GM12878 (cell line): ENCODE measurements around the gene NPBWR2. TPM values are rescaled to one million over a fixed set of nuclear protein-coding genes. Genes with fewer than 3 reads are reported as not detected.

Source experiments
- ATAC-seq: fragments of 200-7000 bp; cut with Tn5 transposase; 3 replicates; pipeline ENCODE4 v1.9.1; 2020; ENCODE audit warnings: mild to moderate bottlenecking, moderate library complexity
- BruUV-seq: library from RNA; stranded (reverse); fragments of 400-500 nt; replicated peaks from 2 replicates; lab custom pipeline; 2021; lab: Mats Ljungman, UMichigan
- CTCF ChIA-PET: fragments of 300-600 bp; sonication (Branson Sonifier 250); formaldehyde crosslinking; extraction: SDS; loops from one replicate; lab custom pipeline; 2021; ENCODE audit warnings: inconsistent platforms; lab: Yijun Ruan, JAX
- POLR2A ChIA-PET: fragments of 350-600 bp; formaldehyde crosslinking; extraction: SDS; loops from one replicate; lab custom pipeline; 2021; ENCODE audit warnings: inconsistent platforms; lab: Charles Lee
- RAD21 ChIA-PET: fragments of 300-600 bp; sonication (Branson Sonifier 250); formaldehyde crosslinking; loops from one replicate; lab custom pipeline; 2023; ENCODE audit warnings: antibody characterized with exemption; ENCODE audit not compliant: unreplicated experiment; lab: Charles Lee
- SMC1A ChIA-PET: fragments of 300-600 bp; sonication (Branson Sonifier 250); formaldehyde crosslinking; loops from one replicate; lab custom pipeline; 2023; ENCODE audit not compliant: unreplicated experiment, uncharacterized antibody; lab: Charles Lee
- DNase-seq: peaks from one replicate; pipeline ENCODE4 v3.0.0-alpha.2; 2011; ENCODE audit warnings: low read depth, low spot score
- FAIRE-seq: peaks from 3 replicates; lab custom pipeline; 2011; peaks lifted over from hg19 to GRCh38; lab: Jason Lieb, UNC
- H2AFZ ChIP-seq: 2 replicates; pipeline ENCODE4 v1.6.0; 2011; ENCODE audit warnings: low read depth, low read length, control low read depth; ENCODE audit not compliant: control insufficient read depth
- H3K27ac ChIP-seq: 2 replicates; pipeline ENCODE4 v1.5.1; 2011; ENCODE audit warnings: control low read depth; ENCODE audit not compliant: control insufficient read depth, insufficient read depth
- H3K27me3 ChIP-seq, 2 experiments: replicated peaks in 1 of 2; 2 replicates each; pipeline versions ENCODE4 v1.6.0 to v1.6.1; 2011; ENCODE audit warnings: low read length in 1 of 2; ENCODE audit not compliant: control insufficient read depth in 2 of 2, insufficient read depth in 2 of 2
- H3K36me3 ChIP-seq, 2 experiments: 2 replicates each; pipeline ENCODE4 v1.5.1; 2011; ENCODE audit warnings: low read length in 1 of 2; ENCODE audit not compliant: control insufficient read depth in 2 of 2, insufficient read depth in 2 of 2
- H3K4me1 ChIP-seq: 2 replicates; pipeline ENCODE4 v1.6.1; 2011; ENCODE audit warnings: mild to moderate bottlenecking, low read length, moderate library complexity, mixed read lengths; ENCODE audit not compliant: control insufficient read depth, insufficient read depth
- H3K4me2 ChIP-seq: 2 replicates; pipeline ENCODE4 v1.6.0; 2011; ENCODE audit warnings: control low read depth; ENCODE audit not compliant: control insufficient read depth, insufficient read depth
- H3K4me3 ChIP-seq: fragments of 200-600 bp; sonication (generic); 2 replicates; pipeline ENCODE4 v1.5.1; 2016
- H3K79me2 ChIP-seq: 2 replicates; pipeline ENCODE4 v1.6.0; 2011; ENCODE audit warnings: low read length; ENCODE audit not compliant: control insufficient read depth, insufficient read depth
- H3K9ac ChIP-seq: 2 replicates; pipeline ENCODE4 v1.8.0; 2011; ENCODE audit warnings: low read length, control low read depth, mixed read lengths; ENCODE audit not compliant: control insufficient read depth, insufficient read depth
- H3K9me3 ChIP-seq: replicated peaks from 3 replicates; pipeline ENCODE4 v1.5.1; 2011; ENCODE audit warnings: mild to moderate bottlenecking, low read length; ENCODE audit not compliant: control insufficient read depth, insufficient read depth
- H4K20me1 ChIP-seq: 2 replicates; pipeline ENCODE4 v1.6.0; 2011; ENCODE audit not compliant: control insufficient read depth, insufficient read depth
- BACH1 ChIP-seq: fragments of 450-650 bp; IDR thresholded peaks from 2 replicates; pipeline ENCODE4 v1.6.1; 2017; ENCODE audit warnings: mild to moderate bottlenecking, borderline replicate concordance
- BHLHE40 ChIP-seq, 2 experiments: fragments of 450-650 bp in 1 of 2; IDR thresholded peaks; 2 replicates each; pipeline ENCODE4 v1.6.1; 2011 to 2017; ENCODE audit warnings: low read depth in 2 of 2, borderline replicate concordance in 1 of 2, improper control_type of control experiment in 1 of 2, low read length in 1 of 2, mild to moderate bottlenecking in 1 of 2
- CREB1 ChIP-seq: IDR thresholded peaks from 2 replicates; pipeline ENCODE4 v1.6.1; 2012; ENCODE audit warnings: low read depth, mild to moderate bottlenecking, inconsistent platforms
- E2F4 ChIP-seq: IDR thresholded peaks from 2 replicates; pipeline ENCODE4 v1.6.1; 2012; ENCODE audit warnings: low read depth, low read length, improper control_type of control experiment
- ELK1 ChIP-seq: IDR thresholded peaks from 2 replicates; pipeline ENCODE4 v1.6.1; 2012; ENCODE audit warnings: low read depth, low read length, improper control_type of control experiment
- HSF1 ChIP-seq: fragments of 150-350 bp; IDR thresholded peaks from 2 replicates; pipeline ENCODE4 v1.6.1; 2014; ENCODE audit warnings: mild to moderate bottlenecking, low read depth, low read length
- IKZF1 ChIP-seq: fragments of 450-650 bp; conservative IDR thresholded peaks from 2 replicates; pipeline ENCODE4 v1.6.1; 2017; ENCODE audit warnings: antibody characterized with exemption, mild to moderate bottlenecking
- MEF2A ChIP-seq: IDR thresholded peaks from 2 replicates; pipeline ENCODE4 v1.6.1; 2011; ENCODE audit warnings: low read depth, mild to moderate bottlenecking, low read length, moderate library complexity; ENCODE audit not compliant: insufficient read depth
- MEF2B ChIP-seq: fragments of 450-650 bp; IDR thresholded peaks from 2 replicates; pipeline ENCODE4 v1.6.1; 2018; ENCODE audit warnings: mild to moderate bottlenecking, moderate library complexity; ENCODE audit not compliant: partially characterized antibody, poor library complexity, severe bottlenecking
- MLLT1 ChIP-seq: fragments of 450-650 bp; IDR thresholded peaks from 2 replicates; pipeline ENCODE4 v1.6.1; 2016; ENCODE audit warnings: mild to moderate bottlenecking
- RELB ChIP-seq: fragments of 450-650 bp; IDR thresholded peaks from 2 replicates; pipeline ENCODE4 v1.6.1; 2017; ENCODE audit warnings: low read depth, mild to moderate bottlenecking, moderate library complexity
- RUNX3 ChIP-seq: IDR thresholded peaks from 2 replicates; pipeline ENCODE4 v1.6.1; 2012; ENCODE audit warnings: low read length, inconsistent platforms
- SMARCA5 ChIP-seq: fragments of 450-650 bp; IDR thresholded peaks from 2 replicates; pipeline ENCODE4 v1.6.1; 2017; ENCODE audit warnings: mild to moderate bottlenecking
- SREBF2 ChIP-seq: IDR thresholded peaks from 2 replicates; pipeline ENCODE4 v1.6.1; 2012; ENCODE audit warnings: mild to moderate bottlenecking, low read length
- WGBS: methylation state at CpG from one replicate; pipeline ENCODE4 v1.1.6; 2016; ENCODE audit warnings: low lambda C conversion rate; ENCODE audit not compliant: insufficient replicate concordance, insufficient coverage; ENCODE audit errors: missing lambda C conversion rate; 5-methylcytosine and 5-hydroxymethylcytosine counted together
- in situ Hi-C: fragments of 300-500 bp; cut with MboI; formaldehyde crosslinking; loops from 9 replicates; pipeline ENCODE4 v1.14.3; 2018; ENCODE audit warnings: mixed read lengths
- intact Hi-C: fragments of 100-400 bp; cut with micrococcal nuclease; formaldehyde crosslinking; loops from one replicate; pipeline ENCODE4 v1.14.2; 2022; ENCODE audit not compliant: unreplicated experiment
- polyA plus RNA-seq, 11 experiments: library from polyadenylated mRNA; depleted of rRNA in 4 of 11; unstranded in 6 of 11; stranded (reverse) in 5 of 11; fragments of >200 nt; fragmentation: Nextera tagmentation in 4 of 11; fragmentation: Illumina TruSeq in 1 of 11; extraction: Ambion mirVana in 4 of 11; extraction: Trizol in 1 of 11; gene quantifications; 1 replicate in 1 of 11; 2 replicates in 10 of 11; pipeline versions ENCODE4 v1.2.1 to v1.2.3, GENCODE V29; 2011 to 2016; ENCODE audit warnings: inconsistent platforms in 2 of 11, missing spikeins in 2 of 11, low read depth in 1 of 11
- total RNA-seq, 4 experiments: library from RNA; depleted of rRNA in 3 of 4; stranded (reverse); fragments of >200 nt in 3 of 4; fragmentation: Illumina TruSeq in 1 of 4; extraction: Trizol in 1 of 4; gene quantifications; 2 replicates each; pipeline versions ENCODE4 v1.2.1 to v1.2.3, GENCODE V29; 2013 to 2021

The NPBWR2 gene
- total and polyA plus RNA-seq, 10 of the 15 experiments (the other 5 are each of a cell fraction or from before 2014, with no cell fraction given) = not detected

GRCh38 chr20:64100566-64100888 is 6.8 kb downstream of the NPBWR2 start (continued):
- TF ChIP-seq IKZF1 = peak; percentile 17

GRCh38 chr20:64099880-64100565 is 7.3 kb downstream of the NPBWR2 start:
- ATAC-seq = peak; percentile 76
- CTCF ChIA-PET = interaction anchor here (0.6 to 2.6 kb wide), 7 partner anchors 9 to 1132 kb away, joined by 3 to 7 read pairs (median 4); partner anchors contain the start of gene LKAAEAR1
- Histone ChIP-seq H3K4me2 (no peak overlapping the region), H3K36me3 (no peaks in the 10 kb centered on the region), H3K27me3 (peaks cover 4 to 11% of the 10 kb centered on the region in 2 experiments; a peak in 3 of 4 replicates), H3K27ac (no peak overlapping the region), H3K4me1 (peaks cover 16% of the 10 kb centered on the region), H3K9ac (no peak overlapping the region), H3K79me2 (no peaks in the 10 kb centered on the region), H3K4me3 (no peak overlapping the region), H2AFZ (no peak overlapping the region; the same call in 1 of the 2 replicates), H3K9me3 (no peaks in the 10 kb centered on the region), H4K20me1 (no peaks in the 10 kb centered on the region)
- WGBS = 12% methylated on average over 14 of the region's 14 CpGs
- FAIRE-seq = no peak
- POLR2A ChIA-PET = interaction anchor here (0.6 to 1.1 kb wide), 2 partner anchors 8 to 156 kb away, joined by 3 read pairs; partner anchors contain the start of gene PCMTD2
- in situ Hi-C loops (no loop called here), intact Hi-C loops (no loop called here)
- RAD21 ChIA-PET = interaction anchor here (0.7 to 1.9 kb wide), 7 partner anchors 9 to 120 kb away, joined by 3 to 7 read pairs (median 5); partner anchors contain the start of genes LKAAEAR1, OPRL1, RGS19 and SAMD10
- SMC1A ChIA-PET = interaction anchor here (1.3 to 1.7 kb wide), 3 partner anchors 20 to 61 kb away, joined by 3 to 7 read pairs (median 5); partner anchors contain the start of genes OPRL1 and RGS19
- no peak for DNase-seq
- BruUV-seq = no TSS peak
- TF ChIP-seq BHLHE40 (IDR thresholded peaks at IDR 0.05; ENCODE audit: borderline replicate concordance in 1 of 2, low read depth in 2 of 2, low read length in 1 of 2) (peak in 1 of 2 experiments; percentile 40; a peak in 2 of 4 replicates), MEF2B (peak; percentile 80), BACH1 (no peak), HSF1 (no peak), ELK1 (no peak), RELB (peak; percentile 22; the same call in 1 of the 2 replicates), SREBF2 (no peak), MEF2A (no peak), SMARCA5 (no peak), IKZF1 (peak; percentile 58), MLLT1 (no peak), E2F4 (no peak), CREB1 (0 out of 2 replicates have a peak, but pooled peaks have one; percentile 31), RUNX3 (peak; percentile 64)
